Karpas-422 (cell line): ENCODE measurements around the gene KRI1. TPM values are rescaled to one million over a fixed set of nuclear protein-coding genes. Genes with fewer than 3 reads are reported as not detected.
"Not testable (repeated sequence)": the region's sequence is repeated elsewhere in the genome, so short reads cannot be mapped to it uniquely, and the experiment has no call there.

Experiments used
- DNase-seq: peaks from one replicate; pipeline ENCODE4 v3.0.0-alpha.2; 2015
- H2AFZ ChIP-seq: fragments of 200-600 bp; sonication (generic); 2 replicates; pipeline ENCODE4 v1.6.1; 2014; ENCODE audit warnings: antibody characterized with exemption, low read length, mixed read lengths
- H3K27ac ChIP-seq: fragments of 200-600 bp; sonication (generic); 2 replicates; pipeline ENCODE4 v1.5.1; 2014; ENCODE audit warnings: mild to moderate bottlenecking, low read length, moderate library complexity
- H3K27me3 ChIP-seq: fragments of 200-600 bp; sonication (generic); 2 replicates; pipeline ENCODE4 v1.6.1; 2014; ENCODE audit warnings: low read length, mixed read lengths
- H3K36me3 ChIP-seq: fragments of 200-600 bp; sonication (generic); 2 replicates; pipeline ENCODE4 v1.6.1; 2014; ENCODE audit warnings: low read length, mixed read lengths; ENCODE audit not compliant: insufficient read depth
- H3K4me1 ChIP-seq: fragments of 200-600 bp; sonication (generic); 2 replicates; pipeline ENCODE4 v1.6.1; 2014; ENCODE audit warnings: mild to moderate bottlenecking, low read length, mixed read lengths
- H3K4me2 ChIP-seq: fragments of 200-600 bp; sonication (generic); 2 replicates; pipeline ENCODE4 v1.6.1; 2014; ENCODE audit warnings: low read length, low read depth, mild to moderate bottlenecking; ENCODE audit not compliant: poor library complexity, severe bottlenecking
- H3K4me3 ChIP-seq: fragments of 200-600 bp; sonication (generic); 2 replicates; pipeline ENCODE4 v1.5.1; 2014; ENCODE audit warnings: mild to moderate bottlenecking, antibody characterized with exemption, low read length, mixed read lengths
- H3K79me2 ChIP-seq: fragments of 200-600 bp; sonication (generic); 2 replicates; pipeline ENCODE4 v1.6.1; 2014; ENCODE audit warnings: mild to moderate bottlenecking, low read length, mixed read lengths
- H3K9ac ChIP-seq: fragments of 200-600 bp; sonication (generic); 2 replicates; pipeline ENCODE4 v1.6.0; 2014; ENCODE audit warnings: low read length
- H3K9me2 ChIP-seq: fragments of 200-600 bp; sonication (generic), shearing (Covaris generic); replicated peaks from 2 replicates; pipeline ENCODE4 v1.6.0; 2014; ENCODE audit warnings: mild to moderate bottlenecking, low read length, moderate library complexity; ENCODE audit not compliant: insufficient read depth
- H3K9me3 ChIP-seq: fragments of 300-700, 200-600 bp; sonication (generic); 2 replicates; pipeline ENCODE4 v1.6.1; 2014; ENCODE audit warnings: low read length, mixed read lengths
- H4K20me1 ChIP-seq: fragments of 200-600 bp; sonication (generic); 2 replicates; pipeline ENCODE4 v1.6.1; 2014; ENCODE audit warnings: mild to moderate bottlenecking, antibody characterized with exemption, low read length, low read depth; ENCODE audit not compliant: insufficient read depth
- total RNA-seq: library from RNA; depleted of rRNA; stranded (reverse); fragments of >200 nt; shearing (Covaris generic); gene quantifications from 2 replicates; pipeline ENCODE4 v1.2.3, GENCODE V29; 2014; ENCODE audit warnings: low replicate concordance

KRI1 gene
- total RNA-seq, 1 experiment from 2014 or later: 30.0 TPM

GRCh38 chr19:10582091-10582490, 16.3 kb upstream of the KRI1 start:
- no peaks in the 10 kb centered on the region for H3K36me3 ChIP-seq
- H3K27me3 ChIP-seq: no peaks in the 10 kb centered on the region
- no peak overlapping the region for H3K27ac ChIP-seq
- DNase-seq: no peak
- no peak overlapping the region for H3K4me3 ChIP-seq
- no peak overlapping the region for H2AFZ ChIP-seq
- no peaks in the 10 kb centered on the region for H3K9me2 ChIP-seq
- no peaks in the 10 kb centered on the region for H3K9me3 ChIP-seq
- H3K4me2 ChIP-seq: no peak overlapping the region
- no peak overlapping the region for H3K9ac ChIP-seq
- H3K79me2 ChIP-seq: no peaks in the 10 kb centered on the region
- no peaks in the 10 kb centered on the region for H4K20me1 ChIP-seq
- H3K4me1 ChIP-seq: peaks cover 5% of the 10 kb centered on the region

- Histone ChIP-seq H3K4me3 (no peak overlapping the region), H3K27ac (no peak overlapping the region), H3K4me1 (peaks cover 5% of the 10 kb centered on the region), H3K9me3 (no peaks in the 10 kb centered on the region), H3K9me2 (no peaks in the 10 kb centered on the region), H4K20me1 (no peaks in the 10 kb centered on the region), H3K9ac (peak overlapping the region; percentile 28; the same call in 1 of the 2 replicates), H3K4me2 (peak overlapping the region; percentile 42), H3K36me3 (no peaks in the 10 kb centered on the region), H3K27me3 (no peaks in the 10 kb centered on the region), H3K79me2 (no peaks in the 10 kb centered on the region), H2AFZ (peak overlapping the region; percentile 56; the same call in 1 of the 2 replicates)
- peak; percentile 98 for DNase-seq
These were observed 15.3 kb upstream of the KRI1 start for GRCh38 chr19:10580979-10581631.

GRCh38 chr19:10577951-10578350, 12.1 kb upstream of the KRI1 start:
- H3K4me1 ChIP-seq: peaks cover 5% of the 10 kb centered on the region
- H4K20me1 ChIP-seq: no peaks in the 10 kb centered on the region
- no peak overlapping the region for H3K9ac ChIP-seq
- DNase-seq: no peak
- no peaks in the 10 kb centered on the region for H3K79me2 ChIP-seq
- no peaks in the 10 kb centered on the region for H3K9me2 ChIP-seq
- H3K27me3 ChIP-seq: no peaks in the 10 kb centered on the region
- no peaks in the 10 kb centered on the region for H3K9me3 ChIP-seq
- no peaks in the 10 kb centered on the region for H3K36me3 ChIP-seq
- no peak overlapping the region for H2AFZ ChIP-seq
- H3K4me2 ChIP-seq: no peak overlapping the region
- H3K27ac ChIP-seq: no peak overlapping the region
- H3K4me3 ChIP-seq: no peak overlapping the region

GRCh38 chr19:10575011-10575716, 9.4 kb upstream of the KRI1 start:
- DNase-seq: no peak
- no peak overlapping the region for H3K4me3 ChIP-seq

GRCh38 chr19:10574462-10574861, 8.7 kb upstream of the KRI1 start:
- Histone ChIP-seq H2AFZ (no peak overlapping the region), H3K4me2 (no peak overlapping the region), H3K4me1 (peaks cover 6% of the 10 kb centered on the region), H3K9me3 (no peaks in the 10 kb centered on the region), H3K36me3 (no peaks in the 10 kb centered on the region), H3K27ac (no peak overlapping the region), H3K9ac (no peak overlapping the region), H3K4me3 (no peak overlapping the region), H4K20me1 (no peaks in the 10 kb centered on the region), H3K9me2 (no peaks in the 10 kb centered on the region), H3K79me2 (no peaks in the 10 kb centered on the region), H3K27me3 (no peaks in the 10 kb centered on the region)
- DNase-seq: no peak

More at GRCh38 chr19:10575011-10575716, 9.4 kb upstream of the KRI1 start:
- H3K9ac ChIP-seq: no peak overlapping the region
- H3K27me3 ChIP-seq: no peaks in the 10 kb centered on the region
- no peak overlapping the region for H3K4me2 ChIP-seq
- H3K79me2 ChIP-seq: no peaks in the 10 kb centered on the region
- H3K36me3 ChIP-seq: no peaks in the 10 kb centered on the region
- H3K4me1 ChIP-seq: no peaks in the 10 kb centered on the region
- no peaks in the 10 kb centered on the region for H3K9me2 ChIP-seq
- H3K27ac ChIP-seq: no peak overlapping the region
- H4K20me1 ChIP-seq: no peaks in the 10 kb centered on the region
- H2AFZ ChIP-seq: no peak overlapping the region
- H3K9me3 ChIP-seq: no peaks in the 10 kb centered on the region

- H3K9ac ChIP-seq, H2AFZ ChIP-seq, DNase-seq, H3K27me3 ChIP-seq, H3K27ac ChIP-seq, H4K20me1 ChIP-seq, H3K9me3 ChIP-seq, H3K36me3 ChIP-seq, H3K9me2 ChIP-seq, H3K79me2 ChIP-seq, H3K4me2 ChIP-seq, H3K4me1 ChIP-seq, H3K4me3 ChIP-seq: not testable (repeated sequence)
These were observed 8.0 kb upstream of the KRI1 start for GRCh38 chr19:10573793-10574192.

GRCh38 chr19:10568826-10569651, 3.2 kb upstream of the KRI1 start, which contains the start of gene CDKN2D:
Gene CDKN2D (minus strand): TSS chr19:10568979. CDS start chr19:10568653, 326 bp downstream.
- peak within 1 kb of the TSS; percentile 76 for H3K4me3 ChIP-seq
- no peaks in the 10 kb centered on the region for H3K27me3 ChIP-seq
- H3K9me2 ChIP-seq: no peaks in the 10 kb centered on the region
- peak within 1 kb of the TSS; percentile 77 for H3K9ac ChIP-seq
- no peaks in the 10 kb centered on the region for H4K20me1 ChIP-seq
- H3K36me3 ChIP-seq: peaks cover 6% of the 10 kb centered on the region; the same call in 1 of the 2 replicates
- peak; percentile 100 for DNase-seq
- H3K4me2 ChIP-seq: peak within 1 kb of the TSS; percentile 97
- H3K27ac ChIP-seq: peak within 1 kb of the TSS; percentile 88
- H3K4me1 ChIP-seq: peaks cover 40% of the 10 kb centered on the region
- H3K79me2 ChIP-seq: peaks cover 17% of the 10 kb centered on the region
- peak within 1 kb of the TSS; percentile 87; the same call in 1 of the 2 replicates for H2AFZ ChIP-seq
- H3K9me3 ChIP-seq: no peaks in the 10 kb centered on the region
